Body of pancreas (tissue), 4 donors: ENCODE measurements around the gene HAX1. TPM values are rescaled to one million over a fixed set of nuclear protein-coding genes. Genes with fewer than 3 reads are reported as not detected.
A peak's percentile ranks its signal among the peaks of the same experiment; 100 is the strongest.

ENCODE experiments used
- ATAC-seq: fragments of 150-250 bp; one replicate; pipeline ENCODE4 v1.9.1; 2016
- DNase-seq, 4 donors: peaks; one replicate each; pipeline ENCODE4 v3.0.0-alpha.2; 2019
- H3K27ac ChIP-seq, 4 donors: fragments of 200-600 bp; sonication (generic); 1 replicate in 3 of 4; 2 replicates in 1 of 4; pipeline versions ENCODE4 v1.5.1 to v1.6.1; 2016 to 2019; ENCODE audit warnings: mild to moderate bottlenecking in 1 of 4, mixed read lengths in 1 of 4, moderate library complexity in 1 of 4
- H3K27me3 ChIP-seq, 2 donors: fragments of 200-600 bp; sonication (generic); one replicate each; pipeline ENCODE4 v1.6.0; 2016; ENCODE audit warnings: mild to moderate bottlenecking in 1 of 2
- H3K36me3 ChIP-seq, 2 donors: fragments of 200-600 bp; sonication (generic); replicated peaks in 1 of 2; 2 replicates each; pipeline ENCODE4 v1.5.1; 2016; ENCODE audit warnings: low read depth in 2 of 2; ENCODE audit not compliant: insufficient read depth in 1 of 2
- H3K4me1 ChIP-seq: fragments of 200-600 bp; sonication (generic); one replicate; pipeline ENCODE4 v1.6.0; 2016
- H3K4me3 ChIP-seq, 2 donors: fragments of 200-600 bp; sonication (generic); 1 replicate in 1 of 2; 2 replicates in 1 of 2; pipeline ENCODE4 v1.5.1; 2016 to 2019
- H3K9me3 ChIP-seq, 3 donors: fragments of 200-600 bp; sonication (generic); 1 replicate in 2 of 3; 2 replicates in 1 of 3; pipeline ENCODE4 v1.5.1; 2016
- CTCF ChIP-seq, 7 experiments: fragments of 450-650 bp in 4 of 7; fragments of 200-600 bp in 3 of 7; sonication (generic) in 3 of 7; IDR thresholded peaks; one replicate each; pipeline ENCODE4 v1.5.1; 2016 to 2019; ENCODE audit warnings: antibody characterized with exemption in 7 of 7
- POLR2A ChIP-seq, 3 donors: fragments of 450-650 bp; IDR thresholded peaks; one replicate each; pipeline ENCODE4 v1.6.1; 2016; ENCODE audit warnings: antibody characterized with exemption in 3 of 3, mild to moderate bottlenecking in 2 of 3
- WGBS, 2 donors: methylation state at CpG; one replicate each; pipeline ENCODE4 v1.1.5; 2017; 5-methylcytosine and 5-hydroxymethylcytosine counted together
- intact Hi-C: fragments of 100-400 bp; cut with DNase I; formaldehyde crosslinking; loops from one replicate; pipeline ENCODE4 v1.15.1; 2023
- small RNA-seq: library from RNA; depleted of rRNA; stranded (forward); fragments of <200 nt; gene quantifications from one replicate; pipeline ENCODE3, GENCODE V24; 2016
- total RNA-seq, 2 donors: library from RNA; depleted of rRNA; stranded (reverse); fragments of >200 nt; gene quantifications; one replicate each; pipeline ENCODE4 v1.1.0, GENCODE V29; 2016

HAX1 gene
- total RNA-seq, 2 donors from 2014 or later: 44.5 to 54.5 TPM

GRCh38 chr1:154323493-154323892, 51.1 kb downstream of the HAX1 start:
- no peak overlapping the region for H3K27ac ChIP-seq
- ATAC-seq: no peak
- H3K4me3 ChIP-seq: no peak overlapping the region
- H3K4me1 ChIP-seq: peaks cover 42% of the 10 kb centered on the region
- TF ChIP-seq POLR2A (IDR thresholded peaks at IDR 0.05) (no peak), CTCF (IDR thresholded peaks at IDR 0.05) (no peak)
- WGBS, 2 donors: 60 to 72% methylated on average over 5 to 7 of the region's 7 CpGs
- no peak for DNase-seq
- no peaks in the 10 kb centered on the region for H3K27me3 ChIP-seq
- no peaks in the 10 kb centered on the region for H3K36me3 ChIP-seq
- H3K9me3 ChIP-seq: no peaks in the 10 kb centered on the region
- intact Hi-C loops: no loop called here

- Histone ChIP-seq H3K36me3 (no peaks in the 10 kb centered on the region), H3K27ac (no peak overlapping the region), H3K27me3 (no peaks in the 10 kb centered on the region), H3K9me3 (no peaks in the 10 kb centered on the region), H3K4me3 (no peak overlapping the region), H3K4me1 (peaks cover 50% of the 10 kb centered on the region)
- no peak for TF ChIP-seq CTCF (IDR thresholded peaks at IDR 0.05)
- no peak for TF ChIP-seq POLR2A (IDR thresholded peaks at IDR 0.05)
- 62 to 71% methylated on average over 1 to 2 of the region's 2 CpGs for WGBS, 2 donors
- ATAC-seq (no peak), DNase-seq (no peak)
- intact Hi-C loops: no loop called here
Measured at GRCh38 chr1:154324241-154324640, 51.8 kb downstream of the HAX1 start.

- no peaks in the 10 kb centered on the region for H3K36me3 ChIP-seq
- ATAC-seq (peak; percentile 61), DNase-seq (peak; percentile 73 to 77 (median 76))
- H3K27ac ChIP-seq: peak within 1 kb of the TSS; percentile 44 to 61 (median 48)
- peak within 1 kb of the TSS; percentile 21 to 41 for H3K4me3 ChIP-seq
- TF ChIP-seq POLR2A (IDR thresholded peaks at IDR 0.05) (no peak), CTCF (IDR thresholded peaks at IDR 0.05) (peak; percentile 80 to 87 (median 84))
- peaks cover 52% of the 10 kb centered on the region for H3K4me1 ChIP-seq
- intact Hi-C loops: no loop called here
- WGBS, 2 donors: 1% methylated on average over 33 to 47 of the region's 56 CpGs
- H3K27me3 ChIP-seq: no peaks in the 10 kb centered on the region
- H3K9me3 ChIP-seq: no peaks in the 10 kb centered on the region
Measured at GRCh38 chr1:154324669-154325582, 52.5 kb downstream of the HAX1 start, which contains the start of gene ATP8B2. TSS of gene ATP8B2 (plus strand) at chr1:154325525. CDS start at chr1:154328142, 2,617 bp downstream.

Small RNA genes within 50 kb of the gene (small RNA-seq; reads per million reads assigned to genes)
- gene RF00273 (not detected), gene RNU6-121P (not detected), gene RNU6-239P (not detected), gene SNORA58B (not detected)

Other genes starting within 250 kb of the HAX1 start
- gene NUP210L, start 117.6 kb upstream of the HAX1 start, total RNA-seq: not detected
- gene TPM3, start 80.5 kb upstream of the HAX1 start, total RNA-seq: 100 to 1,000 TPM in 1 of 2 donors, 10 to 100 TPM in 1; 74.2 to 131 TPM
- not detected for gene CFAP141, start 66.3 kb upstream of the HAX1 start, total RNA-seq
- gene UBAP2L, start 51.7 kb upstream of the HAX1 start, total RNA-seq: 10 to 100 TPM; 38.1 to 50.1 TPM
- gene AQP10, start 48.5 kb downstream of the HAX1 start, total RNA-seq: under 1 TPM in 1 of 2 donors, not detected in 1; 0.26 TPM
- 10 to 100 TPM; 10.9 to 16.3 TPM for gene ATP8B2, start 52.9 kb downstream of the HAX1 start, total RNA-seq
- gene IL6R, start 132.7 kb downstream of the HAX1 start, total RNA-seq: 10 to 100 TPM in 1 of 2 donors, 1 to 10 TPM in 1; 5.9 to 13.5 TPM
- 1 to 10 TPM in 1 of 2 donors, under 1 TPM in 1; 0.52 to 2.6 TPM for gene TDRD10, start 229.6 kb downstream of the HAX1 start, total RNA-seq
- gene SHE, start 229.8 kb downstream of the HAX1 start, total RNA-seq: 1 to 10 TPM; 2.6 to 4.2 TPM